GM18499 (cell line): Measurements from ENCODE around the gene TTLL3.

ENCODE experiments used
- ATAC-seq: cut with Tn5 transposase; IDR thresholded peaks from one replicate; pipeline ENCODE4 v1.9.1; 2021; ENCODE audit warnings: moderate number of reproducible peaks; ENCODE audit not compliant: insufficient read depth, unreplicated experiment

The TTLL3 gene

DNA sequence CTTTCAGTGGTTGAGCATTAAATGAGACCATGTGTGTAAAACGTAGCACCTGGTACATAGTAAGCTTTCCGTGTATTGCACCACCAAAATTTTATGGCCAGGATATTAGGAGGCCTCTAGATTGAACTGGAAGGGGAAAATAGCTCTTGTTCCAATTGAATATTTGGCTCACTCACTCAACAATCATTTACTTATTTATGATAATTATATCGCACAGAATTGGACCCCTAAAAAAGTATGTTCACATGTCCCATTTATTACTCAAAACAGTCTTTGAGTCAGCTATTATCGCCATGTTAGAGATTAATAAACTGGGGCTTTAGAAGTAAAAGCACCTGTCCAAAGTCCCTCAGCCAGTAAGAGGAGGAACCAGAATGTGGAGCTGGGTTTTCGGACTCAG, 5.1 kb upstream of the TTLL3 start:
- ATAC-seq: no peak

- no peak for ATAC-seq
Measured at GRCh38 chr3:9806137-9806536, 3.9 kb upstream of the TTLL3 start.

DNA sequence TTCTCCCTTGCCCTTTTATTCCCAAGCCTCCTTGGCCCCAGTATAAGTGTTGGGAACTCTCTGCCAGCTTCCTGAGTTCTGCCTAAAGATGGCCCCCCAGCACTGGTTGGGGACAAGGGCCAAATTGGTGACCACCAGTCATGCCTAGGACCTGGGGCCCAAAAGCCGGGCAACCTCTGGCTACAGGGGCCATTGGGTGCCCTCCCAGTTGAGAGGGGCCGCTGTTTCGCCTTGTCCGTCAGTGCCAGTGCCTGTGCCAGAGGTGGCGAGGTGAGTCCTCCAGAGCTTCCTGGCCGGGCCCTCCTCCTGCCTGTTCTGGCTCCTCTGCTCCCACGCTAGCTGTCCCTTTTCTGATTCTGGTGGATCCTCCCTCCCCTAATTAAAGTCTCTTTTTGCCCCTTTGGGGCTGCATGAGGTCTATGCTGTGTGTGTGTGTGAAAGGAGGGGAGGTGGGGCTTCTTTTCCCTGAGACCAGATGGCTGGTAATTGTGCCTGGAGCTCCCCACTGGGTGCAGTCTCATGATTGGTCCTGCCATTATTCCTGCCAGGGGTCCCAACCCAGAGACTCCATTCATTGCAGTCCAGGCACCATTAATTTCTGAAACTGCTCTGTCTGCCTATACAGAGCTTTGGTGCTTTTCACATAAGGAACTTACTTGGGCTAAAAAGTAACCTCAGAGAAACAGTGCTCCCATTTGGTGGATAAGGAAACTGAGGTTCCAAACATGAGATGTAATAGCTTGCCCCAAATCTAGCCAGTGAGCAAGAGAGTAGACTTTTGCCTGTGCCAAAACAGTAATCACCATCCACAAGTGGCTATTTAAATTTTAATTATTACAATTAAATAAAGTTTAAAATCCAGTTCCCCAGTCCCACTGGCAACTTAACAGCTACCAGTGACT, 3.1 kb upstream of the TTLL3 start:
- no peak for ATAC-seq

GRCh38 chr3:9807981-9808344, 2.1 kb upstream of the TTLL3 start:
- ATAC-seq: no peak

GRCh38 chr3:9808345-9809037, 1.6 kb upstream of the TTLL3 start:
- no peak for ATAC-seq

DNA sequence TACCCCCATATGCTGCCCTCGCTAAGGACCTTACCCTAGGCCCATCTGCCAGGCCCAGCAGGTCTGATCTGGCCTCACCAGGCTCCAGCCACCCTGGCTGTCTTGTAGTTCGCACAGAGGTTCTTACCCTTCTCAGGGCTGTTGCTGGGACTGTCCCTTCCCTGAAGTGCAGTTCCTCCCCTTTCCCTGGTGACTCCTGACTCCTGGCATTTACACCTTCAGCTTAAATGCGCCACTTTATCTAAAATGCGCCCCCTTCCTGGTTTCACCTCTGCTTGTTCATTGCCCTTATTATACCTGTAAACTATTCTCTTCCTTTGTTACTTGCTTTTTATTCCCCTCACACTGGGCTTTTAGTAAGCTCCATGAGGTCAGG, 835 bp upstream of the TTLL3 start:
- no peak for ATAC-seq

- ATAC-seq: no peak
Measured at GRCh38 chr3:9810433-9810770, 340 bp downstream of the TTLL3 start.

GRCh38 chr3:9810846-9811245, 784 bp downstream of the TTLL3 start:
- ATAC-seq: no peak

DNA sequence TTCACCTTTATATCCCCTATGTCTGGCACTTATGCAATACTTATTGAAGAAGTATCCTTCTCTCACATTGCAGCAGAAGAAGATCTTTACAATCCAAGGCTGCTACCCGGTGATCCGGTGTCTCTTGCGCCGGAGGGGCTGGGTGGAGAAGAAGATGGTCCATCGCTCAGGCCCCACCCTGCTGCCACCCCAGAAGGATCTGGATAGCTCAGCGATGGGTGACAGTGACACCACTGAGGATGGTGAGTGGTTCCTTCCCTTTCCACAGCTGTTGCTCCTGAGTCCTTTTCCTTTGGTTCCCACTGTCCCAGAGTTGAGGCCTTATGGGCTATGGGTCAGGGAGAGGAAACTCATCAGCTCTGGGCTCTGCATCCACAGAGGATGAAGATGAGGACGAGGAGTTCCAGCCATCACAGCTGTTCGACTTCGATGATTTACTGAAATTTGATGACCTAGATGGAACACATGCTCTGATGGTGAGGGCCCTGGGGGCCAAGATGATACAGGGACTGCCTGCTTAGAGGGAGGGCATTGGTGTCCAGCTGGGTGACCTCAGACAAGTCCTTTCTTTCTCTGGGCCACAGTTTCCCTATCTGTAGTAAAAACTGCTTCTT, 2.9 kb downstream of the TTLL3 start:
- no peak for ATAC-seq

DNA sequence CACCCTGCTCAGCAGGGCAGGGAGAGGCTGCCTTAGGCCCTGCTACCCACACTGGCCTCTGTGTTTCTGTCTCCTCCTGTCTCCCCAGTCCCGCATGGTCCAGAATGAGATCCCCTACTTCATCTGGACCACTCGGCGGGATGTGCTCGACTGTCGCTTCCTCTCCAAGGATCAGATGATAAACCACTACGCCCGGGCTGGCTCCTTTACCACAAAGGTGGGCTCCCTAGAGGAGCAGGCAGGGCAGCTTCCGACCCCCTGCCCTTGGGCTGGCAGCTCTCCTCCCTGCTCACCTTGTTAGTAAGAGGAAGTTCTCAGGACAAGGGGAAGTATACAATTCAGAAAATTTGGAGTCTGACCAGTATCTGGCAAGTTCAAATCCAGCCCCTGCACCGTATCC, 5.9 kb downstream of the TTLL3 start:
- no peak for ATAC-seq

- ATAC-seq: no peak
Measured at GRCh38 chr3:9817436-9817835, 7.4 kb downstream of the TTLL3 start.

DNA sequence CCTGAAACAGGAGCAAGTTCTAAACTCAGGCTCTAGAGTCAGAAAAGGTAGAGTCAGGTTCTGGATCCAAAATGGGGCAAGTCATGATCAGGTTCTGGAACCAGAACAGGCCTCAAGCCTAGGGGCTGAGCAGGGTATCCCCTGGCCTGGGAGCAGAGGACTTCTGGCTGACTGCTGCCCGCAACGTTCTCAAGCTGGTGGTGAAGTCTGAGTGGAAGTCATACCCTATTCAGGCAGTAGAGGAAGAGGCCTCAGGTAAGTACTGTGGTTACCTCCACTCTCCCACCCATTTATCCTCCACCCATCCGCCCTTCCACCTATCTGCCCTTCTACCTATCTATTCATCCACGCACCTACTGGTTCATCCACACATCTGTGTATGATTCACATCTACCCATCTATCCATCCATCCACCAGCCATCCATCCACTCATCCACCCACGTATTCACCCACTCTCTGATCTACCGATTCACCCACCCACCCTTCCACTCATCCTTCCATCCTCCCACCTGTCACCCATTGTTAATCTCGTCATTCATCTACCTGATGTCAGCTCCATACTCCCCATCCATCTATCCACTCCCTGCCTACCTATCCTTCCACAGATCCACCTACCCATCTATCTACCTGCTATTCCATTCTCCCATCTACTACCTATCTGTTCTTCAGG, 8.7 kb downstream of the TTLL3 start:
- no peak for ATAC-seq

GRCh38 chr3:9820543-9820942, 10.5 kb downstream of the TTLL3 start:
- no peak for ATAC-seq

DNA sequence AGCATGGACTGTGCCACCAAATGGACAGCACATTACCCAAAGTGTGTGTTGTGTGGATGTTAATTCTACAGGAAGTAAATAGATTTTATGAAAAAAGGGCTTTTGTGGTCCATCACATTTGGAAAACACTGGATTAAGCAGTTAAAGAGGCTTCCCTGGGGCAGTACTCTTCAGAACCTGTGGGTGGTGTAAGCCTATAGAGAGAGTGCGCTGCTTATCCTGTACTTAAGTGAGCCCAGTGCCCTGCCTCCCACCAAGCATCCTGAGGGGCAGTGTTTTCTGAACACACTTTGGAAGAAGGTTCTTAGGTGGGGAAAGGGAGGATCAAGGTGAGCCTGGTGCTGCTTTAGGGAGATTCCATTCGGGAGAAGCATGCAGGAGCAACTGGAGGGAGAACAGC, 10.9 kb downstream of the TTLL3 start:
- no peak for ATAC-seq

GRCh38 chr3:9825451-9826040, 15.5 kb downstream of the TTLL3 start:
- ATAC-seq: no peak

DNA sequence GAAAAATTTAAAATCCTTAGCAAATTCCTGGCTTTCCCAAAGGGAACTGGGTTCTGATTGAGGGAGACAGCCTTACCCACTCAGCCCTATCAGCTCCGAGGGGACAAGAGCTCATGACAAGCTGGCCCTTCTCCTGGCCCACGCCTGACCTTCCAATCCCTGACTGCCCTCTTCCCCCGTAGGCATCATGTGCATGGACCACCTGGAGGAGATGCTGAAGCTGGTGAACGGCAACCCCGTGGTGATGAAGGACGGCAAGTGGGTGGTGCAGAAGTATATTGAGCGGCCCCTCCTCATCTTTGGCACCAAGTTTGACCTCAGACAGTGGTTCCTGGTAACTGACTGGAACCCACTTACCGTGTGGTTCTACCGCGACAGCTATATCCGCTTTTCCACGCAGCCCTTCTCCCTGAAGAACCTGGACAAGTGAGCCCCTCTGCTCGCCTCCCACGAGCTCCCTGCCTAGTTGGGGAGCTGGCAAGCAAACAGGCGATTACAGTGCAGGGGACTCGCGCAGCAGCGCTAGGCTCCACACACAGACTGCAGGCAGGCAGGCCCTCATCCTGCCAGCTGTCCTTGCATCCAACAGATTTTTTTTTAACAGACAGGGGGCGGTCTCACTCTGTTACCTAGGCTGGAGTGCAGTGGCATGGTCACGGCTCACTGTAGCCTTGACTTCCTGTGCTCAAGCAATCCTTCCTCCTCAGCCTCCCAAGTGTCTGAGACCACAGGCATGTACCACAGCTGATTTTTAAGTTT, 16.9 kb downstream of the TTLL3 start:
- no peak for ATAC-seq

GRCh38 chr3:9828801-9829755, 19.0 kb downstream of the TTLL3 start:
- no peak for ATAC-seq

GRCh38 chr3:9831253-9831652, 21.2 kb downstream of the TTLL3 start:
- no peak for ATAC-seq

DNA sequence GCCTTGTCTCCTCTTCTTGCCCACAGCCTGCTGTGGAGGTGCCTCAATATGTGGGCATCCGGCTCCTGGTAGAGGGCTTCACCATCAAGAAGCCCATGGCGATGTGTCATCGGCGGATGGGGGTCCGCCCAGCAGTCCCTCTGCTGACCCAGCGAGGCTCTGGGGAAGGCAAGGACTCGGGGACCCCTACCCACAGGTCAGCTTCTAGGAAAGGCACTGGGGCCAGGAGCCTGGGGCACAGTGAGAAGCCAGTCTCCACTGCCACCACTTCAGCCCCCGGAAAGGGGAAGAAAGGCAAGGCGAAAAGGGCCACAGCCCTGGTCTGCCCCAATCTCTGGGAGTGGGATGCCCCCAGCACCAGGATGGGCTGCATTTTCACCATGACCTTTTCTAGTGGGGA, 23.0 kb downstream of the TTLL3 start:
- ATAC-seq: no peak
